HG02759 (cell line): Measurements from ENCODE around the gene ZMYND8.
"Not testable (repeated sequence)": the region's sequence is repeated elsewhere in the genome, so short reads cannot be mapped to it uniquely, and the experiment has no call there.

Experiments
- ATAC-seq: cut with Tn5 transposase; IDR thresholded peaks from one replicate; pipeline ENCODE4 v1.9.1; 2021; ENCODE audit warnings: mild to moderate bottlenecking, moderate library complexity; ENCODE audit not compliant: unreplicated experiment

ZMYND8 gene

GRCh38 chr20:47373206-47373733 is 16.8 kb upstream of the ZMYND8 start:
- no peak for ATAC-seq

- no peak for ATAC-seq
Measured at GRCh38 chr20:47370850-47371782, 14.6 kb upstream of the ZMYND8 start.

GRCh38 chr20:47370214-47370613 is 13.7 kb upstream of the ZMYND8 start:
- ATAC-seq = no peak

GRCh38 chr20:47368301-47368700 is 11.8 kb upstream of the ZMYND8 start:
- ATAC-seq = no peak

- not testable (repeated sequence) for ATAC-seq
Measured at GRCh38 chr20:47366301-47366700, 9.8 kb upstream of the ZMYND8 start.

GRCh38 chr20:47365023-47365764 is 8.7 kb upstream of the ZMYND8 start:
- no peak for ATAC-seq

- ATAC-seq = no peak
Measured at GRCh38 chr20:47362361-47363219, 6.1 kb upstream of the ZMYND8 start.

- ATAC-seq = no peak
Measured at GRCh38 chr20:47361057-47361915, 4.8 kb upstream of the ZMYND8 start.

- ATAC-seq = no peak
Measured at GRCh38 chr20:47360297-47361056, 4.0 kb upstream of the ZMYND8 start.

- ATAC-seq = no peak
Measured at GRCh38 chr20:47359530-47360296, 3.2 kb upstream of the ZMYND8 start.

GRCh38 chr20:47358672-47359529 is 2.4 kb upstream of the ZMYND8 start:
- ATAC-seq = no peak

- no peak for ATAC-seq
Measured at GRCh38 chr20:47358039-47358671, 1.7 kb upstream of the ZMYND8 start.

GRCh38 chr20:47357296-47358038 is 968 bp upstream of the ZMYND8 start:
- peak; percentile 60 for ATAC-seq

GRCh38 chr20:47356220-47356525 is 326 bp downstream of the ZMYND8 start:
- no peak for ATAC-seq

GRCh38 chr20:47355489-47356219 is 845 bp downstream of the ZMYND8 start:
- ATAC-seq = no peak
